K562 (cell line): ENCODE data around the gene SOX18. TPM values are rescaled to one million over a fixed set of nuclear protein-coding genes. Genes with fewer than 3 reads are reported as not detected.
A peak's percentile ranks its signal among the peaks of the same experiment; 100 is the strongest.

Source experiments
- AFF1 ChIP-seq, 2 experiments: fragments of 450-650 bp; IDR thresholded peaks; 2 replicates each; pipeline ENCODE4 v1.6.1; 2018; ENCODE audit warnings: mild to moderate bottlenecking in 2 of 2, low read depth in 1 of 2; ENCODE audit not compliant: partially characterized antibody in 2 of 2
- BDP1 ChIP-seq: IDR thresholded peaks from 3 replicates; pipeline ENCODE4 v1.6.1; 2011; ENCODE audit not compliant: insufficient read length, insufficient read depth
- CHD4 ChIP-seq: fragments of 200-600 bp; sonication (generic); IDR thresholded peaks from 3 replicates; pipeline ENCODE4 v1.6.1; 2012; ENCODE audit warnings: low read depth, mild to moderate bottlenecking, mixed read lengths, low read length, inconsistent platforms; ENCODE audit not compliant: insufficient read depth, insufficient replicate concordance, poor library complexity, severe bottlenecking
- CTCF ChIP-seq, 3 experiments: IDR thresholded peaks in 2 of 3; conservative IDR thresholded peaks in 1 of 3; 2 replicates each; pipeline ENCODE4 v1.5.1; 2011 to 2012; ENCODE audit warnings: low read length in 3 of 3, mild to moderate bottlenecking in 3 of 3, control low read depth in 2 of 3, improper control_type of control experiment in 1 of 3, inconsistent platforms in 1 of 3, low read depth in 1 of 3, mixed read lengths in 1 of 3, moderate library complexity in 1 of 3; ENCODE audit not compliant: insufficient read depth in 2 of 3
- ETS1 ChIP-seq: conservative IDR thresholded peaks from 2 replicates; pipeline ENCODE4 v1.6.1; 2011; ENCODE audit warnings: low read depth, mild to moderate bottlenecking, low read length; ENCODE audit not compliant: control insufficient read depth
- HDAC1 ChIP-seq, 2 experiments: fragments of 450-650 bp; IDR thresholded peaks; 2 replicates each; pipeline ENCODE4 v1.6.1; 2016 to 2017; ENCODE audit warnings: inconsistent platforms in 1 of 2, mild to moderate bottlenecking in 1 of 2, moderate library complexity in 1 of 2
- KDM4B ChIP-seq, 2 experiments: fragments of 450-650 bp in 1 of 2; sonication (generic) in 1 of 2; IDR thresholded peaks; 2 replicates each; pipeline ENCODE4 v1.6.1; 2016 to 2017; ENCODE audit warnings: borderline replicate concordance in 2 of 2, antibody characterized with exemption in 1 of 2, low read depth in 1 of 2, mild to moderate bottlenecking in 1 of 2
- LEF1 ChIP-seq: fragments of 450-650 bp; IDR thresholded peaks from 2 replicates; pipeline ENCODE4 v1.6.1; 2016; ENCODE audit warnings: mild to moderate bottlenecking
- MAZ ChIP-seq, 2 experiments: fragments of 450-650 bp in 1 of 2; sonication (generic) in 1 of 2; formaldehyde crosslinking; IDR thresholded peaks in 1 of 2; conservative IDR thresholded peaks in 1 of 2; 2 replicates each; pipeline versions ENCODE4 v1.4.0 to v1.5.0; 2020; ENCODE audit warnings: mild to moderate bottlenecking in 1 of 2, missing genetic modification reagents in 1 of 2
- NFRKB ChIP-seq: fragments of 450-650 bp; IDR thresholded peaks from 2 replicates; pipeline ENCODE4 v1.6.1; 2016; ENCODE audit warnings: low read depth
- RNF2 ChIP-seq: sonication (generic); IDR thresholded peaks from 2 replicates; pipeline ENCODE4 v1.6.1; 2016
- SLC30A9 ChIP-seq: fragments of 250-450 bp; sonication (Bioruptor Pico); IDR thresholded peaks from 2 replicates; pipeline ENCODE4 v1.8.0; 2022; ENCODE audit warnings: mild to moderate bottlenecking, moderate library complexity
- SMAD4 ChIP-seq: fragments of 250-450 bp; sonication (Bioruptor Pico); conservative IDR thresholded peaks from 2 replicates; pipeline ENCODE4 v1.8.0; 2021; ENCODE audit warnings: inconsistent platforms, mild to moderate bottlenecking, moderate library complexity
- TFE3 ChIP-seq: fragments of 450-650 bp; formaldehyde crosslinking; IDR thresholded peaks from 2 replicates; pipeline ENCODE4 v1.4.0; 2020; ENCODE audit warnings: mild to moderate bottlenecking, mixed read lengths
- ZBTB17 ChIP-seq: fragments of 450-650 bp; formaldehyde crosslinking; IDR thresholded peaks from 2 replicates; pipeline ENCODE4 v1.4.0; 2020; ENCODE audit warnings: mild to moderate bottlenecking
- ZNF232 ChIP-seq: sonication (generic); formaldehyde crosslinking; IDR thresholded peaks from 2 replicates; pipeline ENCODE4 v1.8.0; 2022; ENCODE audit warnings: mild to moderate bottlenecking, missing genetic modification reagents
- ZNF280A ChIP-seq: fragments of 450-650 bp; IDR thresholded peaks from 2 replicates; pipeline ENCODE4 v1.6.1; 2018; ENCODE audit warnings: mild to moderate bottlenecking, low read depth; ENCODE audit not compliant: partially characterized antibody
- polyA plus RNA-seq, 8 experiments: library from polyadenylated mRNA; depleted of rRNA in 4 of 8; stranded (reverse) in 5 of 8; unstranded in 3 of 8; fragments of >200 nt; fragmentation: Nextera tagmentation in 2 of 8; fragmentation: Illumina TruSeq in 1 of 8; extraction: Ambion mirVana in 2 of 8; extraction: Trizol in 1 of 8; gene quantifications; 2 replicates each; pipeline versions ENCODE4 v1.2.1 to v1.2.3, GENCODE V29; 2011 to 2014; ENCODE audit warnings: inconsistent platforms in 1 of 8, missing spikeins in 1 of 8
- total RNA-seq, 7 experiments: library from RNA; depleted of rRNA in 6 of 7; stranded (reverse); fragments of >200 nt in 6 of 7; fragmentation: Illumina TruSeq in 2 of 7; extraction: Trizol in 2 of 7; gene quantifications; 2 replicates each; pipeline versions ENCODE4 v1.2.1 to v1.2.3, GENCODE V29; 2011 to 2021; ENCODE audit warnings: low replicate concordance in 1 of 7

Gene SOX18
- total and polyA plus RNA-seq, 9 of the 15 experiments (the other 6 are each of a cell fraction or from before 2014, with no cell fraction given) = 0.15 to 19.8 (median 0.33) TPM

- TF ChIP-seq TFE3 (CRISPR knock-in tag) = no peak
- TF ChIP-seq LEF1 = 0 out of 2 replicates have a peak, but pooled peaks have one; percentile 25
- TF ChIP-seq ZNF280A = no peak
- no peak for TF ChIP-seq RNF2
- TF ChIP-seq CTCF (IDR thresholded peaks at IDR 0.05 in 2 of 3, conservative IDR thresholded peaks at IDR 0.05 in 1 of 3; ENCODE audit: insufficient read depth in 2 of 3, low read depth in 1 of 3, low read length in 3 of 3) = 0 out of 6 replicates have a peak, but pooled peaks of 1 of the 3 experiments have one; percentile 3
- no peak for TF ChIP-seq ZNF232 (CRISPR knock-in tag)
- TF ChIP-seq CHD4 = peak; percentile 20
- TF ChIP-seq ZBTB17 (CRISPR knock-in tag) = no peak
- no peak for TF ChIP-seq AFF1 (IDR thresholded peaks at IDR 0.05; ENCODE audit: low read depth in 1 of 2, partially characterized antibody in 2 of 2)
- peak in 1 of 2 experiments; percentile 17; a peak in 1 of 4 replicates for TF ChIP-seq HDAC1 (IDR thresholded peaks at IDR 0.05)
- 0 out of 2 replicates have a peak, but pooled peaks have one; percentile 17 for TF ChIP-seq SMAD4
- no peak for TF ChIP-seq BDP1
- TF ChIP-seq ETS1 = no peak
- TF ChIP-seq MAZ (CRISPR knock-in tag; conservative IDR thresholded peaks at IDR 0.05 in 1 of 2, IDR thresholded peaks at IDR 0.05 in 1 of 2) = no peak
- 0 out of 4 replicates have a peak, but pooled peaks of 1 of the 2 experiments have one; percentile 25 for TF ChIP-seq KDM4B (IDR thresholded peaks at IDR 0.05; ENCODE audit: borderline replicate concordance in 2 of 2, low read depth in 1 of 2)
- TF ChIP-seq SLC30A9 = no peak
- TF ChIP-seq NFRKB = 0 out of 2 replicates have a peak, but pooled peaks have one; percentile 30
These were observed 430 bp upstream of the SOX18 start (continued) for GRCh38 chr20:64049878-64050260.
